CD4-positive, alpha-beta T cell treated with Interleukin-10 for 1 hour (primary cell): Measurements from ENCODE around the gene ITPKB.

ENCODE experiments used
- DNase-seq: peaks from one replicate; pipeline ENCODE4 v3.0.0-alpha.2; 2020

ITPKB gene

DNA sequence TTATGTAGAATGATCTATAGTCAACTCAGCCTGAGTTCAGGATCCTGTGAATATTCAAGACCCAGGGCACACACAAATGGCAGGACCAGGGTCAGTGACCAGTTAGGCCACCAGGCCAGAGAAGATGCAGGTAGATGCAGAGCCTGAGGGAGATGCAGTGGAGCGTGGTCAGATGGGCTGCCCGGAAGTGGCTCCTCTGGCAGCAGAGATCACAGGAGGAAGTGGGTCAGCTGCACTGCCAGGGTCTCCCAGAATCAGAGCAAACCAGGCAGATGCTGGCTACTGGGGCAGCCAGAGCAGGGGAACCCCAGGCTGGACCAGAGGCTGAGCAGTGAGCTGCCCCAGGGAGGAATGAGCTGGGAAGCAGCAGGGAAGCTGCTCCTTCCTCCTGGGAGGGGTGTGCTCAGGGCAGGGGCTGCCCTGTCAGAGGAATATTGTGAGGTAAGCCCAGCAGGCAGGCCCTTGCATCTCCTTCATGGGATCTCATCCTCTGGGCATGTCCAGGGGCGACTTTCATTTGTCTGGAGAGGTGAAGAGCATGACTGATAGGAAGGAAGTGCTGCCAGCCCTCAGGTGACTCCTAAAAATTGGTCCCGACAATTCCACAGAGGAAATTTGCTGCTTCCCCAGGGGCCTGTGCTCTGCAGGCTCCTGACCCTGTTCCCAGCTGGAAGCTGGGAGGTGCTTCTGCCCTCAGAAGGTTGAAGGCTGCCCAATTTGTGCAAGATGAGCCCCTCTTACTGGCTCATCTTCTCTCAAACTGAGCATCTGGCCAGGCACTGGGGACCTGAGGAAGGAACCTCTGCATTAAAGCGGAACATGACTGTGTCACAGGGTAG lies 141.2 kb downstream of the ITPKB start:
- DNase-seq = no peak

DNA sequence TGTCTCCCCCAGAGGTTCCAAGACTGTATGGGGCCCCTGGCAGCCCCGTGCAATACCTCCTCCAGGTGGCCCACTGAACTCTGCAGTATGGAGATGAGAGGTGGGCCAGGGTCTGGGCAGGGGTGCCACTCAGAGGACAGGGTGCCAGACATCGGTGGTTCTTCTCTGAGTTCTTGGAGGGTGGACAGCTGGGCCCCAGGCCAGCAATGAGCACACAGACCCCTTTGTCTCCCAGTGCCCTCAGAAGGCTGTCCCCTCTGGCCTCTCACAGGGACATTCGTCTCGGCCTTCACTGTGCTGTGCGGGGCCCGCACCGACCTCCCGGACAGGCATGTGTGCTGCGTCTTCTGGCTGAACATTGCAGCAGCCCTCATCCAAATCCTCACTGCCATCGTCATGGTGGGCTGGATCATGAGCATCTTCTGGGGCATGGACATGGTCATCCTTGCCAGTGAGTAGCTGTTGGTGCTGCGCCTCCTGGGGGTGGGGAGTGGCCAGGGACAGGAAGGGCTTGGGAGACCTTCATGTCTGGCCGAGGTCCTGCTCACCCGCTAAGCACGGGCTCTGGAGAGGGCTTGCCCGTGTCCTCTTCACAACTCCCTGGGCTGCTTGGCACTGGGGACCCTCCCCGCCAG lies 142.4 kb downstream of the ITPKB start:
- no peak for DNase-seq

DNA sequence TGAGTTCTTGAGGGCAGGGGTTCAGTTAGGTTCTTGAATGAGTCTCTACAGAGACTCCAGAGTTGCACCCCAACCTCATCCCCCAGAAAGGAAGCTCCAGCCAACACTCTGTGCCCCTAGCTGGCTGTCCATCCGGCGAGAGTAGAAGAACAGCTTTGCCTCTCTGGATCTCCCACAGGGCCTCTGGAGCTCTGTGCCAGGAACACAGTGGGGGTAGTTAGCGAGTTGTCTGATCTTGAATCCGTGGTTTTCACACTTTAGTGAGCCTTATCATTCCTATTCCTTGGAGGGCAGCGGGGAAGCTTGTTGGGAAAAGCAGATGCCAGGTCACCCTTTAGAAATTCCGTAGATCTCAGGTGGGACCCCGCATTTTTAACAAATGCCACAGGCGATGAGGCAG lies 145.5 kb downstream of the ITPKB start:
- no peak for DNase-seq

DNA sequence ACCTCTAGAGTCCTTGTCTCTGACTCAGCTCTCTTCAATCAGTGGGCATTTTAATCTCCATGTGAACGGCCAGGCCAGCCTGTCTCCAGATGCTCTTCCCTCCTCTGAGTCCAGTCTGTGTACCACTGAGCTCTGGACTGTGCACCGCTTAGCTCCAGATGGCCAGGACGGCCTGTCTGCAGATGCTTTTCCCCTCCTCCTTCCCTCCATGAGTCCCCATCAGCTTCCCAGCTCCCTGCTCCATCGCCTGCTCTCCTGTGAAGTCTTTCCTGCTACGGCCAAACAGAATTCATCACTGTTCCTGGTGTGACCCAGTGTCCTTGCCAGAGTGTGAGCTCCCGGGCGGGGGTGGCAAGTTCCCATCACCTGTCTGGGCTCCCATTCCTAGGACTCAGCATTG lies 148.5 kb downstream of the ITPKB start:
- DNase-seq = no peak

DNA sequence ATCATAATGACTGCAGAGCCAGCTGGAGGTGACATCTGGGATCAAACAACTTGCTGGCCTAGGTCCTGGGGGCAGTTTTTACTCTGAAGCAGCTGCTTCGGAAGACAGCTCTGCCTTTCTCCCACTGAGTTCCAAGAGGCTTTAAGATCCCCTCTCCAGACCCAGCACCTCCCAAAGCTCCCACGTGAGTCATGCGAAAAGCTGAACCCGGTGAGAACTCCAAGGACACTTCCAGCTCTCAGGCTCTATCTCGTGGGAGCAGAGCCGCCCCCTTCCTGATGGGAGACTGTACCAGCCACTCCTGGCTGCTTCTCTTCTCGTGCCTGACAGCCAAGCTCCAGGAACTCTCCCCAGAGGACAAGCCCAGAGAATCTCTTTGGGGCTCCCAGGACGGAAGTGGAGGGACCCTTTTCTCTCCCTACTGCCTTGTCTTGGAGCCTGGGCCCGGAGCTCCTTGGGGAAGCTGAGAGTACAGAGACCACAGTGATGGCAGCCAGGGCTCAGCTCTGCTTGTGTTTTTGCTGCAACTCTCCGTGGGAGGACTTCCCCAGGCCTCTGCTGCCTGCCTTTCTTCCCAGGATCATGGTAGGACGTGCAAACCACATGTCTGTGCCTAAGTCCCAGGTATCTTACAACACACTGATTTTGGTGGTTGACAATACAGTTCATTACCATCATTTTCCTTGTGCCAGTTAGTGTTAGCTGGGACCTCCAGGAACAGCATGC lies 149.9 kb downstream of the ITPKB start:
- DNase-seq = no peak

DNA sequence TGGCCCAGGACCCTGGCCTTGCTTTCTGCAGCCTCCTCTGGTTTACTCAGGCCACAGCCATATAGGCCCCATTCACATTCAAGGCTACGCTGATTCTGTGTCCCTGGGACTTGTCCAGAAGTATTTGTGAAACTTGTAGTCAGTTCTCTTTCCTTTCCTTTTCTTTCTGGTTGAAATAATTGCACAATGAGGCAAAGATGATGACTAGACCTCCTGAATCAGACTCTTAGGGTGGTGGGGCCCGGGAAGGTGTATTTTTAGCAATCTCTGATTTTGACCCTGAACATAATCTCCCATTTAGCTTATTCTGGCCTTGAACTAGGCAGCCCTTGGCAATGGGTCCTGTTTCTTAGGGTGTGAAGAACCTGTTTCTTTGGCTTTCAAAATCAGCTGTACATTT lies 150.6 kb downstream of the ITPKB start:
- DNase-seq = no peak

DNA sequence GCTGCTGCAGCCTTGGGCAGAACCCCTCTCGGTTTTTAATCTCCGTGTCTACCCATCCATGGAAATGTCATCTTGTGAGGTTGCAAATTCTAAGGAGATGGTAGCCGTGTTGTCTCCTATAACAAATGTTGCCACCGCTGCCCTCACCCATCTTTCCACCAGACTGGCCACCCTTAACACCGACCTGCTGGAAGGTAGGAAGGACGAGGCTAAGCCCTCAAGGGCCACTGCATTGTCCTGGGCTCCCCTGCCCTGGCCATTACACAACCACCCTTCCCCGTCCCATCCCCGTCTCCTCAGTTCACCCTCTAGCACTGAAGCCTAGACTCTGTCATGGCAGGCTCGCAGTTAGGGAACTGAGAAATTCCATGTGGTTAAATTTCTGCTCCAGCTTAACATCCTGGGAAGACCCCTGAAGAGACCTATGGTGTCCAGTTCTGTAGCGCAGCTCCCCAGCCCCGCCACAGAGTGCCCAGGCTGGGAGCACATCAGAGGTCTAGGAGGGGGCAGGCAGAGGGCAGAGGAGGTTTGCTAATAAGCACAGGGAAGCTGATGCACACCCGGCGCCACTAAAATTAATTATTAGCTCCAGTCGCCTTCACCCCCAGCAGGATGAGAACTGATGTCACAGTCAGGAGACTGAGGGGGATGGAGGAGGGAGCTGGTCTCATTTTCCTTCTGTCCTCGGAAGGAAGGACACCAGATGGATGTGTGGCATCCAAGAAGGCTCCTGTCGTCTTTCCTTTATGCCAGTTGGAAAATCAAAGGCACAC lies 152.2 kb downstream of the ITPKB start:
- no peak for DNase-seq

DNA sequence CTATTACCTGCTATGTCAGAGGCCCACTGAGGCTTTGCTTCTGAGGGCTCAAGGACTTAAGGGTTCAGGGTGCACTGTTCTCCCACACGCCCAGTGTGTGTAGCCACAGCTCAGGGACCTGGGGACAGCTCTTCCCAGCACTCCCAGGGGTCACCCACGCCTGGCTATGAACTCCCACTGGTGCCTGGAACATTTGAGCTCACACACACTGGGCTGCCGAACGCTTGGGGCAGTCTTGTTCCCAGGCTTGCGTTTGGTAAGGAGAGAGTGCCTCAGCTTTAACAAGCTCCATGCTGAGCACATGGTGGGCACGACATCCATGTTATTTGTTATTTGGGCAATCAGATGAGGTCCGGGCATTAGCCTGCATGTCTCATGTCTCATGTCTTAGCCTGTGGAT lies 153.0 kb downstream of the ITPKB start:
- no peak for DNase-seq

DNA sequence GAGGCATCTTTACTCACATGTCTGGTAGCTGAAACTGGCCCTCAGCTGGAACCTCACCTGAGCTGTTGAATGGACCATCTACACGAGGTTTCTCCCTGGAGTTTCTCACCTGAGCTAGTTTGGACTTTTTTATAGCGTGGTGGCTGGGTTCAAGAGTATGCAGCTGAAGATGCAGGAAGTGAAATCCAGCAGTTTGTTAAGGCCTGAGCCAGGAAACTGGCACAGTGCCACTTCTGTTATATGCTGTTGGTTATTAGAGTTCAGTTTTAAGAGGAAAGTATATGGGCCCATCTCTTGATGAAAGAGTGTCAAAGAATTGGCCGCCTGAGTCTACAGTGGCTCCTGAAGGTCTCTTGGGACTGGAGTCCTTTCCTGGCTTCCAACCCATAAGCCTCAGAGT lies 154.9 kb downstream of the ITPKB start:
- DNase-seq = no peak

DNA sequence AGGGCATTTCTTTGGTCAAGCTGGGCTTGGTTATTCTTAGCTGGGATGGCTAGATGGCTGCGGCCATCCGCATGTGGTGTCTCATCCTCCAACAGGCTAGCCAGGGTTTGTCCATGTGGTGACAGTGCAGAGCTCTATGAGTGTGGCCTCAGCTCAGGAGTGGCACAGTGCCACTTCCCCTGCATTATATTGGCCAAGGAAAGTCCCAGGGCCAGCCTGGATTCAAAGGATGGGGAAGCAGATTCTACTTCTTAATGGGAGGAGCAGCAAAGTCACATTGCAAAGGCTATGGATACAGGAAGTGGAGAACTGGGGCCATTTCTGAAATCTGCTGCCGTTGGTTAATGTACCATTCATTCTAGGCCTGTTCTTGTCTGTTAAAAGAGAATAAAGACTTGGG lies 156.1 kb downstream of the ITPKB start:
- no peak for DNase-seq
